Liver (tissue), 3 donors: Measurements from ENCODE around the gene FSIP2.

Experiments
- ATF3 ChIP-seq: IDR thresholded peaks from 2 replicates; pipeline ENCODE4 v1.6.1; 2016; ENCODE audit warnings: antibody characterized with exemption
- CTCF ChIP-seq: fragments of 150-350 bp; IDR thresholded peaks from 2 replicates; pipeline ENCODE4 v1.5.1; 2017; ENCODE audit warnings: improper control_type of control experiment, low read depth, low read length; ENCODE audit not compliant: missing input control
- EGR1 ChIP-seq, 2 donors: IDR thresholded peaks; 2 replicates each; pipeline ENCODE4 v1.6.1; 2016 to 2018; ENCODE audit warnings: antibody characterized with exemption in 2 of 2, low read depth in 2 of 2
- JUND ChIP-seq, 2 donors: IDR thresholded peaks; 2 replicates each; pipeline ENCODE4 v1.6.1; 2016; ENCODE audit warnings: antibody characterized with exemption in 2 of 2
- MAX ChIP-seq: IDR thresholded peaks from 2 replicates; pipeline ENCODE4 v1.6.1; 2016; ENCODE audit warnings: antibody characterized with exemption
- REST ChIP-seq: IDR thresholded peaks from 2 replicates; pipeline ENCODE4 v1.6.1; 2016; ENCODE audit warnings: antibody characterized with exemption, mild to moderate bottlenecking
- RXRA ChIP-seq, 2 donors: IDR thresholded peaks; 2 replicates each; pipeline ENCODE4 v1.6.1; 2017 to 2018; ENCODE audit warnings: antibody characterized with exemption in 2 of 2, mild to moderate bottlenecking in 1 of 2
- SP1 ChIP-seq: IDR thresholded peaks from 2 replicates; pipeline ENCODE4 v1.6.1; 2018; ENCODE audit warnings: antibody characterized with exemption, mild to moderate bottlenecking
- TAF1 ChIP-seq: conservative IDR thresholded peaks from 2 replicates; pipeline ENCODE4 v1.6.1; 2016; ENCODE audit warnings: antibody characterized with exemption, mild to moderate bottlenecking
- YY1 ChIP-seq: IDR thresholded peaks from 2 replicates; pipeline ENCODE4 v1.6.1; 2016; ENCODE audit warnings: antibody characterized with exemption, mild to moderate bottlenecking
- ZBTB33 ChIP-seq: IDR thresholded peaks from 2 replicates; pipeline ENCODE4 v1.6.1; 2016; ENCODE audit warnings: antibody characterized with exemption
- donor health status: healthy.
- donor health status: healthy.

- TF ChIP-seq MAX = no peak
- TF ChIP-seq ATF3 = no peak
- no peak for TF ChIP-seq CTCF
- no peak for TF ChIP-seq REST
- TF ChIP-seq SP1 = no peak
- no peak for TF ChIP-seq YY1
- no peak for TF ChIP-seq JUND (IDR thresholded peaks at IDR 0.05)
- no peak for TF ChIP-seq ZBTB33
- no peak for TF ChIP-seq RXRA (IDR thresholded peaks at IDR 0.05)
- no peak for TF ChIP-seq EGR1 (IDR thresholded peaks at IDR 0.05; ENCODE audit: low read depth in 2 of 2)
- no peak for TF ChIP-seq TAF1
These were observed 121.7 kb downstream of the FSIP2 start for GRCh38 chr2:185860321-185860720.
